NCI-H510A treated with DMSO at 0.1 percent for 48 hours (cell line): ENCODE results near the gene ZFPM1.
"Not testable (repeated sequence)": the region's sequence is repeated elsewhere in the genome, so short reads cannot be mapped to it uniquely, and the experiment has no call there.

Experiments used
- DNase-seq: peaks from one replicate; lab custom pipeline; 2025; lab: John Stamatoyannopoulos, UW

ZFPM1 gene

GRCh38 chr16:88453217-88453531, at the start of gene ZFPM1:
TSS of gene ZFPM1 (plus strand) at chr16:88453280. CDS start at chr16:88453639, 359 bp downstream.
- DNase-seq, result no peak

GRCh38 chr16:88403794-88404581, 49.1 kb upstream of the ZFPM1 start:
- no peak for DNase-seq

- no peak for DNase-seq
Measured at GRCh38 chr16:88404769-88405168, 48.3 kb upstream of the ZFPM1 start.

- no peak for DNase-seq
Measured at GRCh38 chr16:88405216-88406060, 47.6 kb upstream of the ZFPM1 start.

GRCh38 chr16:88406096-88407041, 46.7 kb upstream of the ZFPM1 start:
- no peak for DNase-seq

GRCh38 chr16:88407042-88407420, 46.0 kb upstream of the ZFPM1 start:
- no peak for DNase-seq

- no peak for DNase-seq
Measured at GRCh38 chr16:88407807-88408206, 45.3 kb upstream of the ZFPM1 start.

- no peak for DNase-seq
Measured at GRCh38 chr16:88408561-88409142, 44.4 kb upstream of the ZFPM1 start.

- DNase-seq, result no peak
Measured at GRCh38 chr16:88409296-88410065, 43.6 kb upstream of the ZFPM1 start.

GRCh38 chr16:88410297-88410968, 42.6 kb upstream of the ZFPM1 start:
- not testable (repeated sequence) for DNase-seq

- no peak for DNase-seq
Measured at GRCh38 chr16:88411951-88412576, 41.0 kb upstream of the ZFPM1 start.

GRCh38 chr16:88412766-88413165, 40.3 kb upstream of the ZFPM1 start:
- DNase-seq, result no peak

GRCh38 chr16:88413231-88413630, 39.8 kb upstream of the ZFPM1 start:
- DNase-seq, result no peak

- no peak for DNase-seq
Measured at GRCh38 chr16:88413631-88414030, 39.4 kb upstream of the ZFPM1 start.

GRCh38 chr16:88414521-88415380, 38.3 kb upstream of the ZFPM1 start:
- no peak for DNase-seq

GRCh38 chr16:88415381-88415705, 37.7 kb upstream of the ZFPM1 start:
- DNase-seq, result no peak

- DNase-seq, result no peak
Measured at GRCh38 chr16:88415713-88416323, 37.3 kb upstream of the ZFPM1 start.

GRCh38 chr16:88416686-88417085, 36.4 kb upstream of the ZFPM1 start:
- DNase-seq, result no peak
